Iris pigment epithelial cell (primary cell): ENCODE measurements around the gene IRF4.
A peak's percentile ranks its signal among the peaks of the same experiment; 100 is the strongest.

Experiments
- DNase-seq: peaks from one replicate; pipeline ENCODE4 v3.0.0-alpha.2; 2011; ENCODE audit warnings: low read depth

The IRF4 gene

GRCh38 chr6:391559-392440 lies at the start of gene IRF4:
Gene IRF4, plus strand, starts transcription at chr6:391752. Its CDS starts 1,401 bp downstream, at chr6:393153.
- DNase-seq: no peak

- DNase-seq: no peak
Measured at GRCh38 chr6:341914-342831, 49.4 kb upstream of the IRF4 start.

- DNase-seq: no peak
Measured at GRCh38 chr6:342832-343179, 48.7 kb upstream of the IRF4 start.

GRCh38 chr6:343226-343935 lies 48.2 kb upstream of the IRF4 start:
- DNase-seq: no peak

DNA sequence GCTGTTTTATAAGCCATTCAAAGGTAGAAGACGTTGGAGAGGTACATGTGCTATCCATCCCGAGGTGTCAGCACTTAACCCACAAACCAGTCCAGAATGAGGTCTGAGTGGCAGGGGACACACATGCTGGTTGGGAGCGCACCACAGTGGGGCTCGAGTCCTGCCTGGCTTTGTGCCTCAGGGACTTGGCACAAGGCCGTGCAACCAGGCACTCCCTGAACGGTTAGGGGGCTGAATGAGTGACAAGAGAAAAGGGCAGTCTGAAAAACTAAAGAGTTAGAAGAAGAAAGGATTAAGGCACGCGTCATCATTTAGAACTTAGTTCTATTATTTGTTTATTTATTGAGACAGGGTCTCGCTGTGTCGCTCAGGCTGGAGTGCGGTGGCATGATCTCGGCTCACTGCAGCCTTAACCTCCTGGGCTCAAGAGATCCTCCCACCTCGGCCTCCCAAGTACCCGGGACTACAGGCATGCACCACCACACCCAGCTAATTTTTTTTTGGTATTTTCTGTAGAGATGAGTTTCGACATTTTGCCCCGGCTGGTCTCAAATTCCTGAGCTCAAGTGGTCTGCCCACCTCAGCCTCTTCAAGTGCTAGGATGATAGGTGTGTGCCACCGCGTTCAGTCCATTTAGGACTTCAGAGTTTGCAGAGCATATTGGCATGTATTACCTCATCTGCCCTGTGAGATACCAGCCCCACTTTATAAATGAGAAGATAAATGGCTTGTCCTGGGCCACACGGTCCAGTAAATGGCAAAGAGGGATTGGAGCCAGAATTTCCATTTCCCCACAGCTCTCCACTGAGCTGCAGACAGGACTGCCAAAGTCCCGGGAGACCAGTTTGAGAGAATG lies 47.4 kb upstream of the IRF4 start:
- no peak for DNase-seq

- no peak for DNase-seq
Measured at GRCh38 chr6:344816-345340, 46.7 kb upstream of the IRF4 start.

DNA sequence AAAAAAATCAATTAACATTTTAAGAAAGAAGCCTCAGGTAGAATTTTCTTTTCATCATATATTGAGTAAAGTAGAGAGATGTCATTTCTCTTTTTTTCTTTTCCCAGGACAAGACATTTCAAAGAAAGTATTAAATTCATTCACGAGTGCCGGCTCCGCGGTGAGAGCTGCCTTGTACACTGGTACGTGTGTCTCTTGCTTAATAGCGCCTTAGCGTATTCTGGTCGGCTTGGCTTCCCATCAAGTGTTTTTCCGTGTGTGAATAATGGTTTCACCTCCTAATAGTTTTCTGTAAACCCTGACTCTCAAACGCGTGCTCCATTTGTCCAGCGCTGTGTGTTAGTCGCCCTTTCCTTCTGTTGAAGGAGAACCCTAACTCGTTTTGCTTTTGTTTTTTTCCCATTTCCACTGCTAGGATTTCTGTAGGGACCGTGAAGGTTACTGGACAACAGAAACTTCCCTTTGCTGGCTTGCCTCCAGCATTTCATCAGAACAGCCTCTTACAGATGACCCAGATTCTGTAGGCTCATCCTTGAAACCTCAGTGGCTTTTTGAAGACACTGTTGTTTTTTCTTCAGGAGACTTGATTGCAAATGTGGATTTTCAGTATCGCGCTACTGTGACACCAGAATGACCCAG lies 45.7 kb upstream of the IRF4 start:
- peak; percentile 79 for DNase-seq

GRCh38 chr6:346386-347030 lies 45.0 kb upstream of the IRF4 start:
- DNase-seq: peak; percentile 76

DNA sequence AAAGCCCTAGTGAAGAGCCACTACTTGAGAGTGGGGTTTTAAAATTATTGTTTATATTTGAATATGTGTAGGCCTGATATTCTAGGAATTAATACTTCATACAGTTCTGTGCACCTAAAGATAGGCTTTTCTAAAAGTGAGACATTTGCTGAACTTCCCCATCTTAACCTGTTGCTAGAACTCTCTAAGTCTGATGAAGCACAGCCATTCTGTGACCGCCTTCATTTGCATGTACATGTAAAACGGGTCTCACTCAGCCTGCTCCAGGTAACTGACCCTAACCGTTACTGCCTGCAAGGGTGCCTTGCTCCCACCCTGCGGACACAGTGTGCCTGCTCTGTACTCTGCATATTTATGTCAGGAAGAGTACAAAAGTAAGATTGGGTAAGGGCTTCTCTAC lies 44.3 kb upstream of the IRF4 start:
- DNase-seq: no peak

- no peak for DNase-seq
Measured at GRCh38 chr6:347951-348859, 43.3 kb upstream of the IRF4 start.

GRCh38 chr6:348860-349396 lies 42.6 kb upstream of the IRF4 start:
- no peak for DNase-seq

DNA sequence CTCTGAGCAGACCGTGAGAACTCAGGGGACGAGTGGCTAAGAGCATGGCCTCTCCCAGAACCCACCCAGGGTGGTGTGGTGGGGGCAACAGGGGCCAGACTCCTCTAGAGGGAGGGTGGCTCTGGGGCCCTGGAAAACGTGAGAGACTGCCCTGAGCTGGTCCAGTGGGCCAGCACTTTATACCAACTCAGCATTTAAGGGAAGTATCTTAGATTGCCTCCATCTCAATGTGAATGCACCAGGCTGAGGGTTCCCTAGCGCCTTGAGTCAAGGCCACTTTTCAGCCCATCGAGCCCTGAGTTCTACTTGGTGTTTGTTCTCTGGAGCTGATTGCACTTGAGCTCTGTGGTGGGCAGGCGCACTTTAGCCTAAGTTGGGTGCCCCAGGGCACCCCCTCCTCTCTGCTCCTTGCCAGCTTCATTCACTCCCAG lies 42.0 kb upstream of the IRF4 start:
- no peak for DNase-seq

GRCh38 chr6:350371-350770 lies 41.2 kb upstream of the IRF4 start:
- no peak for DNase-seq

- DNase-seq: no peak
Measured at GRCh38 chr6:351011-351866, 40.3 kb upstream of the IRF4 start.

GRCh38 chr6:351867-352289 lies 39.7 kb upstream of the IRF4 start:
- DNase-seq: no peak

- DNase-seq: no peak
Measured at GRCh38 chr6:352474-352873, 39.1 kb upstream of the IRF4 start.

- DNase-seq: no peak
Measured at GRCh38 chr6:352896-353470, 38.6 kb upstream of the IRF4 start.
